Duodenal mucosa (tissue), 2 donors: ENCODE results near the gene RPS14.

Source experiments
- H3K27ac ChIP-seq: one replicate; pipeline ENCODE4 v1.7.0; 2013; ENCODE audit warnings: low read depth, low read length
- H3K27me3 ChIP-seq, 2 donors: one replicate each; pipeline ENCODE4 v1.7.0; 2013; ENCODE audit warnings: low read length in 2 of 2, control low read depth in 1 of 2; ENCODE audit not compliant: insufficient read depth in 2 of 2, control insufficient read depth in 1 of 2
- H3K36me3 ChIP-seq, 2 donors: one replicate each; pipeline ENCODE4 v1.7.0; 2013; ENCODE audit warnings: low read length in 2 of 2, control low read depth in 1 of 2; ENCODE audit not compliant: insufficient read depth in 2 of 2, control insufficient read depth in 1 of 2
- H3K4me1 ChIP-seq, 2 donors: one replicate each; pipeline ENCODE4 v1.7.0; 2013; ENCODE audit warnings: low read length in 2 of 2, control low read depth in 1 of 2; ENCODE audit not compliant: insufficient read depth in 2 of 2, control insufficient read depth in 1 of 2
- H3K4me3 ChIP-seq, 2 donors: one replicate each; pipeline ENCODE4 v1.7.0; 2013; ENCODE audit warnings: low read length in 2 of 2, low read depth in 1 of 2
- H3K9ac ChIP-seq, 2 donors: one replicate each; pipeline ENCODE4 v1.7.0; 2013; ENCODE audit warnings: low read length in 2 of 2, low read depth in 1 of 2
- H3K9me3 ChIP-seq, 2 donors: one replicate each; pipeline ENCODE4 v1.7.0; 2013; ENCODE audit warnings: low read length in 2 of 2, control low read depth in 1 of 2; ENCODE audit not compliant: control insufficient read depth in 1 of 2

Gene RPS14

DNA sequence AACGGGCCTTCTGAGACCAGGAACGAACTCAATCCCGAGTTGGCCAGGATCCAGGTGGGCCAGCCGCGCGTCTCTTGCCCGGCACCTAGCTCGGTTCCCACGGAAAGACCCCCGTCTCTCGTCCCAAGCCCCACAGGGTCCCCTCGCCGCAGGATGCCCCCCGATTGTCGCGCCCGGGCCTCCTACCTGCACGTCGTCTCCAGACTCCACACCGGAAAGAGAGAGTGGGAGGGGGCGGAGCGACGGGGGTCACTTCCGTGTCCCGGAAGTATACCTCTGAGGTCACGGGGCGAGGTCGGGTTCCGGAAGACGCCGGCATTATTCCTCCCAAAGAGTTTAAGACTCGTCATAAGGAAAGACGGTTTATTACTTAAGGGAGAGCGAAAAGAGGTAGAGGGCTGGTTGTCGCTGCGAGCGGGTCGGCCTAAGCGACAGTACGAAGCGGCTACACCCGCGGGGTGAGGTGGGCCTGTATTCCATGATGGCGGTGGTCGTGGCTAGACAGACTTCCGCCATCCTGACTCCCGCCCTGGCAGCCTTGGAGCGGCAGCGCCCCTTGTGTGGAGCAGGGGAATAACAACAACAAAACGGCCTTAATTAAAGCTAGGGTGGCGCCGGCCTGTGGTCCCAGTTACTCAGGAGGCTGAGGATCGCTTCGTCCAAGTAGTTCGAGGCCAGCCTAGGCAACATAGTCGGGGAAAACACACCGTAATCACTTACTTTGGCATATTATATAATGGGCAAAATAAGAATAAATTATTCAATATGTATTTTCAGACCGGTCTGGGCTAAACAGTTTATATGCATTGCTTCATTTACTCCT is at the start of gene RPS14:
TSS of gene RPS14 (minus strand) at position 223 of the 823 bp plus-strand sequence. CDS start 2,006 bp downstream, outside the sequence.
- H3K27me3 ChIP-seq = no peaks in the 10 kb centered on the region

DNA sequence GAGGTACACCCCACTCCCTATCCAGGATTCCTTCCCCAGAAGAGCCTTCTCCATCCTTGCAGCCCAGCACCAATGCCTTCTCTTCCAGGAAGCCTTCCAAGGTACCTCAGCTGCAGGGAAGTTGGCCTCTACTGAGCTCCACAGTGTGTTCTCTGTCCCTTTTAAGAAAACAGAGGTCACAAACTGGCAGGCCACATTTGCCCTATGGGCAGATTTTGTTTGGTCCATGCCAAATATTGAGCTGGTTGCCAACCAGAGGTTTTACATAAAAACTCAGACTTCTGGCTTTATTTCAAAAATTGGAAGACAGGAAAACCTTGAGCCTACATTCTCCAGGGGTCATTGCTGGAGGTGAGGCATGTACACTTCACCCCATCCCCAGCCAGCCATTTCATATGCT is 49.4 kb upstream of the RPS14 start:
- Histone ChIP-seq H3K36me3 (no peaks in the 10 kb centered on the region), H3K27ac (no peak overlapping the region), H3K4me3 (no peak overlapping the region), H3K4me1 (peaks cover 37 to 44% of the 10 kb centered on the region in 2 donors), H3K9me3 (no peaks in the 10 kb centered on the region), H3K27me3 (no peaks in the 10 kb centered on the region), H3K9ac (peak overlapping the region in 1 of 2 donors; percentile 9)

More for the DNA sequence above, at the start of gene RPS14:
- H3K27ac ChIP-seq = peak within 1 kb of the TSS; percentile 98
- H3K4me1 ChIP-seq = peaks cover 19 to 22% of the 10 kb centered on the region in 2 donors
- no peaks in the 10 kb centered on the region for H3K9me3 ChIP-seq
- H3K4me3 ChIP-seq = peak within 1 kb of the TSS; percentile 77 to 95
- H3K36me3 ChIP-seq = peaks cover 25 to 33% of the 10 kb centered on the region in 2 donors
- peak within 1 kb of the TSS; percentile 92 to 98 for H3K9ac ChIP-seq

DNA sequence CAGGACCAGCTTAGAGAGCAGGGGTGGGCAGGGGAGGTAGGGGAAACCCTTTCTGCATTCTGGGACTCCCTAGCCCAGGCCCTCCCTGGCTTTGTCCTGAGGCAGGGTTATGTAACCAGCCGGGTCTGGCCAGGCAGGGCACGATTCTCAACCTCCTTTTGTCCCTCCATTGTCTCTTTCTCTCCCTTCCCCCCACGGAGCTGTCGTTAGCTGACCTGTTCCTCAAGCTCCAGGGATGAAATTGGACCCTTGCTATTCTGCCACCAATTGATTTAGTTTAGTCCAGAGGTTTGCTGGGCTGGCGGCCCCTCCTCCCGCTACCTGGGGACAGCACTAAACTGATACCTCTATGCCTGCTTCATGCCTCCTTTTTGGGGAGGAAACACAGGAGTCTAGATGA is 49.0 kb upstream of the RPS14 start:
- Histone ChIP-seq H3K9ac (peak overlapping the region in 1 of 2 donors; percentile 9), H3K36me3 (no peaks in the 10 kb centered on the region), H3K27me3 (no peaks in the 10 kb centered on the region), H3K4me3 (no peak overlapping the region), H3K27ac (no peak overlapping the region), H3K9me3 (no peaks in the 10 kb centered on the region), H3K4me1 (peaks cover 32 to 40% of the 10 kb centered on the region in 2 donors)

DNA sequence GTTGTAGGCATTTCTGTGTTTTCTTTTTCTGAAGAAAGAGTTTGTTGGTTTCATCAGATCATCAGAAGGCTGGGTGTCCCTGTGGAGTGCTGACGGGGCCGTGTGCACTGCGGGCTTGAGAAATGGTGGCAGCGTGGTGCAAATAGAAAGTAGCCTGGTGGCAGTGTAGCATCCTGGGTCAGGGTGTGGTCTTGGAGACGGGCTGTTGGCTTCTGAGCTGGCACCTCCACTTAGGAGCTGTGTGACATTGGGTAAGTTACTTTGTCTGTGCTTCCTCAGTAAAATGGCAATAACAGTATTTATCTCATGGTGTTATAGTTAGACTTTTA is 48.4 kb upstream of the RPS14 start:
- H3K9me3 ChIP-seq = no peaks in the 10 kb centered on the region
- H3K4me1 ChIP-seq = peaks cover 31 to 36% of the 10 kb centered on the region in 2 donors
- H3K27ac ChIP-seq = no peak overlapping the region
- H3K36me3 ChIP-seq = no peaks in the 10 kb centered on the region
- H3K9ac ChIP-seq = no peak overlapping the region
- no peak overlapping the region for H3K4me3 ChIP-seq
- no peaks in the 10 kb centered on the region for H3K27me3 ChIP-seq

DNA sequence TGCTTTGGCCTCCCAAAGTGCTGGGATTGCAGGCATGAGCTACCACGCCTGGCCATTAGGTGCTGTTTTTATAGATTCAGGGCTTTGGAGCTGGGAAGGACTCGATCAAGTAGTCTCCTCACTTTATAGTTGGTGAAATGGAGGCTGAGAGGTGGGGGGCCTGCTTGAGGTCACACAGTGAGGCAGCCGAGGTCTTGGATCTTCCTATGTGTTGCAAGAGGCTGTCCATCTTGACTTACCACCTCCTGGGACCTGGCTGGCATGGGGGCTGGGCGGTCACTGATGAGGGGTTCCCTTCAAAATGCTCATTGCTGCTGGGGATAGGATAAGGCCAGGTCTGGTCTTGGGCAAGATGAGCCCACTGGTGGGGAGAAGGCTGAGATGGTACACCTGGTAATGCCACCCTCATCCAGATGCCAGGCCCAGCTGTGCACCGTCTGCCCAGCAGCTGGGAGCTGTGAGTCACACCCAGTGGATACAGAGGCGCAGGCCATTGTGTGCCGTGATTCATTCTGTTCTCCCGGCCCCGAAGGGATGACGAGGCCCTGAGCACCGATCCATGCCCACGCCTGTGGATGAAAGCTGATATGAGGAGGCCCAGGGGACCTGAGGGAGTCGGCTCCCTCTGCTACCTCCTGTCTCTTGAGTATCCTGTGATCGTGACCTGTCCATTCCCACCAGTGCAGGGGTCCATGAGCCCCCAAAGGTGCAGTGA is 47.9 kb upstream of the RPS14 start:
- H3K9ac ChIP-seq = no peak overlapping the region
- H3K4me1 ChIP-seq = peaks cover 31 to 36% of the 10 kb centered on the region in 2 donors
- H3K9me3 ChIP-seq = no peaks in the 10 kb centered on the region
- H3K27ac ChIP-seq = no peak overlapping the region
- no peaks in the 10 kb centered on the region for H3K27me3 ChIP-seq
- no peak overlapping the region for H3K4me3 ChIP-seq
- no peaks in the 10 kb centered on the region for H3K36me3 ChIP-seq

DNA sequence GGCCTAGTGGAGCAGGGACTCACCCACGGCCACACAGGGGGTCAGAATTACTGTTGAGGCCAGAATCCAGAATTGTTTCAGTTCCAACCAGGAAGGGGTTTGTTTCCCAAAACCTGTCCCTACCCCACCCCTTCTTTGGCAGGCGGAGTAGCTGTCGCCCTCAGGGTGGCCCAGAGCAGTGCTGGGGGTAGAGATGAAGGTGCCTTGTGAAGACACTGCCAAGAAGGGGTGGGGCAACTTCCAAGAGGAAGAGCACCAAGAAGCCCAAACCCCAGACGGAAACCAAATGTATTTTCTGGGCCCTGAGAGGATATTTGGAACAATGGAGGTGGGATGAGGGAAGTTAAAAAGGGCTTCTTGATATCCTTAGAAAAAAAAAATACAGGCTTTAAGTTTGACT is 47.0 kb upstream of the RPS14 start:
- no peak overlapping the region for H3K27ac ChIP-seq
- no peaks in the 10 kb centered on the region for H3K36me3 ChIP-seq
- H3K4me1 ChIP-seq = peaks cover 37 to 41% of the 10 kb centered on the region in 2 donors
- H3K27me3 ChIP-seq = no peaks in the 10 kb centered on the region
- H3K9me3 ChIP-seq = no peaks in the 10 kb centered on the region
- no peak overlapping the region for H3K4me3 ChIP-seq
- H3K9ac ChIP-seq = no peak overlapping the region

DNA sequence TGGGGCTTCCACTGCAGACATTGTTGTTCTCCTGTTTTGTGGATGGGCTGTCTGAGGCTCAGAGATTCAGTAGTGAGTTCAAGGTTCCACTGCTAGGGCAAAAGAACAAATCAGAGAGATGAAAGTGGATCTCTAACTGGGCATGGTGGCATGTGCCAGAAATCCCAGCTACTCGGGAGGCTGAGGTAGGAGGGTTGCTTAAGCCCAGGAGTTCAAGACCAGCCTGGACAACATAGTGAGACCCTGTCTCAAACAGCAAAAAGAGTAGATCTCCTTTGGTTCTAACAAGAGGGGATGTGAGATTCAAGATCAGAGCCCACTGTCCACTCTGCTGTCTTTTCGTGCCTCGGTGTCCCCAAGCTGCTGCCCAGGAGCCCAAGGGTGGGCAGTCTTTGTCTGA is 46.6 kb upstream of the RPS14 start:
- no peaks in the 10 kb centered on the region for H3K9me3 ChIP-seq
- no peak overlapping the region for H3K27ac ChIP-seq
- H3K9ac ChIP-seq = no peak overlapping the region
- no peaks in the 10 kb centered on the region for H3K36me3 ChIP-seq
- peaks cover 42 to 43% of the 10 kb centered on the region in 2 donors for H3K4me1 ChIP-seq
- no peaks in the 10 kb centered on the region for H3K27me3 ChIP-seq
- H3K4me3 ChIP-seq = no peak overlapping the region

DNA sequence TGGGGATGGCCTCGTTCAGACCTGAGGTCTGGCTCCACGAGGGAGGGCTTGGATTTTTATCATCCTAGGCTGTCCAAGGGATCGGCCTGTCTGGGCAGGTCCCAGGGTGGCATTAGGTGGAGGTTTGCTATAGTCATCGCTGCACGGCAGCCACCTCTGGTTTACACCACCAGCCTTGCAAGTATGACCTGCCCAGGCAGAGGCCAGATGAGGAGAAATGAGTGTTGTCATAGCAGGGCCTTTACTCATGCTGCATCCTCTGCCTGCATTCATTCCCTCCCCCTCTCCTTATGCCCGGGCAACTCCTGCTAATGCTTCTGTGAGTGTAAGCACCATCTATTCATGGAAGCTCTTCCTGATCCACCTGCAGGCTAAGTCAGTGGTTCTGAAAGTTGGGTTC is 43.1 kb upstream of the RPS14 start:
- Histone ChIP-seq H3K9me3 (no peaks in the 10 kb centered on the region), H3K9ac (no peak overlapping the region), H3K27ac (no peak overlapping the region), H3K36me3 (no peaks in the 10 kb centered on the region), H3K4me3 (no peak overlapping the region), H3K27me3 (no peaks in the 10 kb centered on the region), H3K4me1 (peaks cover 44 to 46% of the 10 kb centered on the region in 2 donors)

DNA sequence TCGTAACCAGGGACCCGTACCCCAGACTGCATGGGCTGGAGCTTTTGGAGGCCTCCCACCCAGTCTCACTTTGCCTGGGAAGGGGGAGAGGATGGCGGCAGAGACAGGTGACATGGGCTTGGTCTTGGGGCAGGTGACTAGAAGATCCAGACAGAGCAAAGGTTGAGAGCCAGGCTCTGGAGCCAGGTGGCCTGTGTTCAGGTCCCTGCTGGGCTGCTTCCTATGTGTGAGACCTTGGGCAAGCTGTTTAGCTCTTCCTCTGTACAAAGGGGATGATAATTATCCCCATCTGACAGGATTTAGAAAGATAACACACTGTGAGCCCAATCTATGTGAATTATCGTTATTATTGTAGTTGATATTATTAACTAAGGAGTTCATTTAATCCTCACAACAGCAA is 42.3 kb upstream of the RPS14 start:
- Histone ChIP-seq H3K4me3 (no peak overlapping the region), H3K9me3 (no peaks in the 10 kb centered on the region), H3K36me3 (no peaks in the 10 kb centered on the region), H3K9ac (no peak overlapping the region), H3K4me1 (peaks cover 51% of the 10 kb centered on the region in 2 donors), H3K27me3 (no peaks in the 10 kb centered on the region), H3K27ac (no peak overlapping the region)

DNA sequence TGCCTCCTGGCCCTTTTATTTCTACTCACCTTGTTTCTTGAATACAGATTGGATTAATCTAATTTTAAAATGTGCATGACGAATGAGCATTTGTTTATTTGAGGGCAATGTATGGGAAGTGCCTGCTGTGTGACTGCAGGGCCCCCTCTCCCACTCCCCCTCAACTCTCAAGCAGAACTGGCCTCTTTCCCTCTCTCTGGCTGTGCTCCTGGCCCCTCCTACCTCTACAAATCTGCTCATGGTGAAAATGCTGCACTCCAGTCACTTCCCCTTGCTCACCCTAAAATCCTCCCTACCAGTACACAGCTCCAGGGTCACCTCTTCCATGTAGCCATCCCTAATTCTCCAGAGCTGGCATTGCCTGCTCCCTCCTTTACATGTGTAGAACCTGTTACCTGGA is 41.2 kb upstream of the RPS14 start:
- Histone ChIP-seq H3K27ac (no peak overlapping the region), H3K4me1 (peaks cover 52% of the 10 kb centered on the region in 2 donors), H3K9ac (no peak overlapping the region), H3K27me3 (no peaks in the 10 kb centered on the region), H3K4me3 (no peak overlapping the region), H3K36me3 (no peaks in the 10 kb centered on the region), H3K9me3 (no peaks in the 10 kb centered on the region)
